Right lobe of liver (tissue), 4 donors: ENCODE data around the gene HACD2.

ENCODE experiments used
- POLR2A ChIP-seq: fragments of 450-650 bp; IDR thresholded peaks from one replicate; pipeline ENCODE4 v1.6.1; 2017; ENCODE audit warnings: antibody characterized with exemption, mild to moderate bottlenecking
- TF ChIP-seq, protein P1 (sequence below), 4 donors: fragments of 200-600 bp in 3 of 4; fragments of 450-650 bp in 1 of 4; IDR thresholded peaks; one replicate each; pipeline versions ENCODE4 v1.5.1 to v1.8.0; 2016 to 2022; ENCODE audit warnings: antibody characterized with exemption in 4 of 4, mild to moderate bottlenecking in 2 of 4
- donor health status: DM: no; HTN: no; CAD: no.
- donor health status: DM: no; HTN: no; CAD: no.
- donor health status: DM: no; HTN: yes; CAD: no.

DNA sequence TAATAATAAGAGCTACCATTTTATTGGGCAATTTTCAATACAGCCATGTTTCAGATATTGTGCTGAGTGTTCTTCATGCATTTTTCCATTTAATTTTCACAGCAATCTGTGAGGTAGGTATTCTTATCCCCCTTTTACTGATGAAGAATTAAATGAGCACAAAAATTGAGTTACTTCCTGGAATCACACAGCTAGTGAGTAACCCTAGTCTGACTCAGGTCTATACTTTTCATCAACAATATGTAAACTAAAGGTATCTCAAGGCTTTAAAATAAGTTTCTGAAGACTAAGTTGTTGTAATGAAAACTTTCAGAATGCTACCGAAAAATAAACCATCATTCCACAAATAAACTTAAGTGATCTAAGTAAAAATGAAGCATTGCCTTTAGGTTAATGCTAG lies 22.3 kb downstream of the HACD2 start:
- TF ChIP-seq, protein P1, sequence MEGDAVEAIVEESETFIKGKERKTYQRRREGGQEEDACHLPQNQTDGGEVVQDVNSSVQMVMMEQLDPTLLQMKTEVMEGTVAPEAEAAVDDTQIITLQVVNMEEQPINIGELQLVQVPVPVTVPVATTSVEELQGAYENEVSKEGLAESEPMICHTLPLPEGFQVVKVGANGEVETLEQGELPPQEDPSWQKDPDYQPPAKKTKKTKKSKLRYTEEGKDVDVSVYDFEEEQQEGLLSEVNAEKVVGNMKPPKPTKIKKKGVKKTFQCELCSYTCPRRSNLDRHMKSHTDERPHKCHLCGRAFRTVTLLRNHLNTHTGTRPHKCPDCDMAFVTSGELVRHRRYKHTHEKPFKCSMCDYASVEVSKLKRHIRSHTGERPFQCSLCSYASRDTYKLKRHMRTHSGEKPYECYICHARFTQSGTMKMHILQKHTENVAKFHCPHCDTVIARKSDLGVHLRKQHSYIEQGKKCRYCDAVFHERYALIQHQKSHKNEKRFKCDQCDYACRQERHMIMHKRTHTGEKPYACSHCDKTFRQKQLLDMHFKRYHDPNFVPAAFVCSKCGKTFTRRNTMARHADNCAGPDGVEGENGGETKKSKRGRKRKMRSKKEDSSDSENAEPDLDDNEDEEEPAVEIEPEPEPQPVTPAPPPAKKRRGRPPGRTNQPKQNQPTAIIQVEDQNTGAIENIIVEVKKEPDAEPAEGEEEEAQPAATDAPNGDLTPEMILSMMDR (IDR thresholded peaks at IDR 0.05) = no peak
- no peak for TF ChIP-seq POLR2A
